AG04450 (cell line): ENCODE measurements around the gene HMGXB3. TPM values are rescaled to one million over a fixed set of nuclear protein-coding genes. Genes with fewer than 3 reads are reported as not detected.

ENCODE experiments used
- CTCF ChIA-PET: fragments of 300-600, 350-600 bp; formaldehyde crosslinking; extraction: SDS; loops from one replicate; lab custom pipeline; 2022; ENCODE audit warnings: antibody characterized with exemption, inconsistent platforms; lab: Charles Lee
- POLR2A ChIA-PET: fragments of 350-600 bp; formaldehyde crosslinking; extraction: SDS; loops from one replicate; lab custom pipeline; 2021; ENCODE audit warnings: antibody characterized with exemption, inconsistent platforms; lab: Yijun Ruan, JAX
- DNase-seq: peaks from one replicate; pipeline ENCODE4 v3.0.0-alpha.2; 2011; ENCODE audit warnings: low read depth, low spot score
- H3K27ac ChIP-seq: one replicate; pipeline ENCODE4 v1.5.1; 2012; ENCODE audit warnings: low read depth, low read length, control low read depth
- H3K27me3 ChIP-seq: one replicate; pipeline ENCODE4 v1.6.0; 2012; ENCODE audit warnings: low read length; ENCODE audit not compliant: control insufficient read depth, insufficient read depth
- H3K4me3 ChIP-seq: 2 replicates; pipeline ENCODE4 v1.5.1; 2011; ENCODE audit warnings: mild to moderate bottlenecking, low read depth, low read length, control low read depth
- H3K9me3 ChIP-seq: 2 replicates; pipeline ENCODE4 v1.5.1; 2012; ENCODE audit warnings: low read length; ENCODE audit not compliant: control insufficient read depth, insufficient read depth
- polyA plus RNA-seq: library from polyadenylated mRNA; depleted of rRNA; stranded (reverse); fragments of >200 nt; gene quantifications from 2 replicates; pipeline ENCODE4 v1.2.3, GENCODE V29; 2011
- TF ChIP-seq, protein P1 (sequence below): IDR thresholded peaks from 2 replicates; pipeline ENCODE4 v1.5.1; 2011; ENCODE audit warnings: low read depth, low read length, control low read depth, inconsistent platforms

Gene HMGXB3
- polyA plus RNA-seq, 1 experiment = 37.0 TPM

DNA sequence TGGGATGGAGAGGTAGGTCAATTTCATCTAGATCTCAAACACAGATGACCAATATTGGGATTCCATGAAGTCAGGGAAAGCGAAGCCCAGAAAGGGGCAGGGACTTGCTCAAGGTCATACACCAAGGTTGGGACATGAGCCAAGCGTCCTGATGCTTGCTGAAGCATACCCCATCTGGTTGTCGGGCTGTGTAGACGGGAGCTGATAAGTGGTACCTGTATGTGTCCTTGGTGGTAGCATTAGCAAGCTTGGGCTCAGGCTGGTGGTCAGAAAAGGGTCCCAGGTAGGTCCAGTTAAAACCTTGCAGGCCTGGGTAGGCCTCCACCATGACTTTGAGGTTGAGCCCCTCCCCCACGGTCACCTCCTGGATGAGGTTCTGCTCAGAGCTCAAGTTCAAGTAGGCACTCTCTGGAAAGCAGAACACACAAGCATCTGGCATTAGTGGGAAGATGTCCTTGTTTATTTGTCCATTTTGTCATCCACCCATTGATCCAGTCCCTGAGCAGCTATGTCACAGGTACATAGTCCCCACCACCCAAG lies 72.6 kb downstream of the HMGXB3 start:
- DNase-seq = no peak
- ChIA-PET POLR2A (no interaction called here), CTCF (no interaction called here)
- Histone ChIP-seq H3K9me3 (peaks cover 5% of the 10 kb centered on the region), H3K27me3 (peaks cover 3% of the 10 kb centered on the region), H3K27ac (no peak overlapping the region), H3K4me3 (no peak overlapping the region)
- TF ChIP-seq, protein P1, sequence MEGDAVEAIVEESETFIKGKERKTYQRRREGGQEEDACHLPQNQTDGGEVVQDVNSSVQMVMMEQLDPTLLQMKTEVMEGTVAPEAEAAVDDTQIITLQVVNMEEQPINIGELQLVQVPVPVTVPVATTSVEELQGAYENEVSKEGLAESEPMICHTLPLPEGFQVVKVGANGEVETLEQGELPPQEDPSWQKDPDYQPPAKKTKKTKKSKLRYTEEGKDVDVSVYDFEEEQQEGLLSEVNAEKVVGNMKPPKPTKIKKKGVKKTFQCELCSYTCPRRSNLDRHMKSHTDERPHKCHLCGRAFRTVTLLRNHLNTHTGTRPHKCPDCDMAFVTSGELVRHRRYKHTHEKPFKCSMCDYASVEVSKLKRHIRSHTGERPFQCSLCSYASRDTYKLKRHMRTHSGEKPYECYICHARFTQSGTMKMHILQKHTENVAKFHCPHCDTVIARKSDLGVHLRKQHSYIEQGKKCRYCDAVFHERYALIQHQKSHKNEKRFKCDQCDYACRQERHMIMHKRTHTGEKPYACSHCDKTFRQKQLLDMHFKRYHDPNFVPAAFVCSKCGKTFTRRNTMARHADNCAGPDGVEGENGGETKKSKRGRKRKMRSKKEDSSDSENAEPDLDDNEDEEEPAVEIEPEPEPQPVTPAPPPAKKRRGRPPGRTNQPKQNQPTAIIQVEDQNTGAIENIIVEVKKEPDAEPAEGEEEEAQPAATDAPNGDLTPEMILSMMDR = no peak

DNA sequence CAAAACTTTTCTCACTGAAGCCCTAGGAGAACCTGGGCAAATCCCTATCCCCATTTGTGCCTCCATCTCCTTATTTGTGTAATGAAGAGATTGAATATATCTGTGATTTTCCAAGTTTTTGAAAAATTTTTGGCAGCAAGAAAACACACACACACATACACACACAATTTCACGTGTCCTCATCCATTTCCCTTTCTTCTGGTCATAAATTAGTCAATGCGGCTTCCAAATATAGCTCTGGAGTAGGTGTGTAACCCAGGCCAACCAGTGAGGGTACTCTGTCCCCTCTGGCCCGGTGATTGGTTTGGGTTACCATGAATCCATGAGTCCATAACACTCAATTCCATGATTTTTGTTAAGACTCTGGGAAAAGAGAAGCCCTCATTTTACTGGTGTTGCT lies 73.1 kb downstream of the HMGXB3 start:
- CTCF ChIA-PET = interaction anchor here (0.7 to 1.0 kb wide), 2 partner anchors 8 to 106 kb away, joined by 4 read pairs; no protein-coding TSS in a partner anchor
- no peak for DNase-seq

DNA sequence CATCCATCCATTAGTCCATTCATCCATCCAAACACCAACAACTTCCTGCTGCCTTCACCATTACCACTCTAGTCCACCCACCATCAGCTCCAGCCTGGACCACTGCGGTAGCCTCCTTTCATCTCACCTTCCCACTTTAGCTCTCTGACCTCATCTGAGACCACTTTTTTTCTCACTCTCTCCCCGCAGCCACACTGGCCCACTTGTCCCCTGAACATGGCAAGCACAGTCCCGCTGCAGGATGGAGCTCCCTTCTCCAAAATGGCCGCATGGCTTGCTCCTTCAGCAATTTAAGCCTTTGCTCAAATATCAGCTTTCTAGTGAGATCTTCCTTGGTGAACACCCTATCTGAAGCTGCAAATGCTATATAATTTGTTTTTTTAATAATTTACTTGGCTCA lies 74.7 kb downstream of the HMGXB3 start:
- no peak overlapping the region for H3K27ac ChIP-seq
- ChIA-PET POLR2A (no interaction called here), CTCF (interaction anchor here (0.6 kb wide), 2 partner anchors 9 to 37 kb away, joined by 3 read pairs; no protein-coding TSS in a partner anchor)
- TF ChIP-seq, protein P1 = no peak
- no peak for DNase-seq
- H3K27me3 ChIP-seq = peaks cover 3% of the 10 kb centered on the region
- H3K4me3 ChIP-seq = no peak overlapping the region
- peaks cover 5% of the 10 kb centered on the region for H3K9me3 ChIP-seq

More for the DNA sequence above, 73.1 kb downstream of the HMGXB3 start:
- Histone ChIP-seq H3K9me3 (peaks cover 5% of the 10 kb centered on the region), H3K27me3 (peaks cover 3% of the 10 kb centered on the region), H3K27ac (no peak overlapping the region), H3K4me3 (no peak overlapping the region)
- TF ChIP-seq, protein P1 = no peak
- POLR2A ChIA-PET = no interaction called here

DNA sequence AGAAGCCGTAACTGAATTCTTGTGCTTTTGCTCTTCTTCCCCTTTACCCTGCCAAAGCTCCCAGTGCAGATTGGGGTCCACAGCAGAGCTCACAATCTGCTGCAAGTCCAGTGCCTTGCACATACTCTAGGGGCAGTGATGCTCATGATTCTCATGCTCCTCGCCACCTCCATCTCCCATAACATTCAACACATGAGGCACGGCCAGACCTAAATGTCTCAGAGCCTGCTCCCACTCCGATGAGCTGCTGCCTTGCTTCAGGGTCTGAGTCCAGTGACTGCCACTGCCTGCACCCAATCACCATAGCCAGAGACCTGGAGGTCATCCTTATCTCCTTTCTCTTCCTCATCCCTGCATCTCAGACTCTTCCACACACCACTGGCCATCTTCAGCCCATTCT lies 75.3 kb downstream of the HMGXB3 start:
- H3K27ac ChIP-seq = no peak overlapping the region
- peaks cover 3% of the 10 kb centered on the region for H3K27me3 ChIP-seq
- TF ChIP-seq, protein P1 = peak; percentile 23; the same call in 1 of the 2 replicates
- no peak for DNase-seq
- H3K9me3 ChIP-seq = peaks cover 5% of the 10 kb centered on the region
- H3K4me3 ChIP-seq = no peak overlapping the region
- CTCF ChIA-PET = interaction anchor here (0.6 kb wide), 2 partner anchors 9 to 36 kb away, joined by 3 read pairs; no protein-coding TSS in a partner anchor
- POLR2A ChIA-PET = no interaction called here

DNA sequence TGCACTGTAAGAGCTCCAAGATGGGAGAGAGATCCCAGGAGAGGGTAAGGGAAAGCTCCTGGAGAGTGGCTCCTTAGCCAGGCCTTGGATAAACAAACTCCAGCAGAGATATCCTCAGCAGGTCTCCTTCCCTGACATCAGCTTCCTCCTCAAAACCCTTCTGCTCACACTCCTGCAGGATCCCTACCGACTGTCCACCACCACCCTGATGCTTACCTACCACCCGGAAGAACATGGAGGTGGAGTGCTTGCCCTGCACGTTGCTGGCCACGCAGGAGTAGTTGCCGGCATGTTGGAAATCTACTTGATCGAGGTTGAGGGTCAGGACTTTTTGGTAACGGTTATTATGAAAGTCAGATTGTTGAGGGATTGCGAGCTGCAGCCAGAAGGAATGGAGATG lies 76.5 kb downstream of the HMGXB3 start:
- ChIA-PET CTCF (no interaction called here), POLR2A (no interaction called here)
- TF ChIP-seq, protein P1 = no peak
- peaks cover 5% of the 10 kb centered on the region for H3K9me3 ChIP-seq
- peaks cover 3% of the 10 kb centered on the region for H3K27me3 ChIP-seq
- no peak overlapping the region for H3K27ac ChIP-seq
- no peak overlapping the region for H3K4me3 ChIP-seq
- DNase-seq = no peak
